ENCODE measurements around the gene NDRG2.

The NDRG2 gene

DNA sequence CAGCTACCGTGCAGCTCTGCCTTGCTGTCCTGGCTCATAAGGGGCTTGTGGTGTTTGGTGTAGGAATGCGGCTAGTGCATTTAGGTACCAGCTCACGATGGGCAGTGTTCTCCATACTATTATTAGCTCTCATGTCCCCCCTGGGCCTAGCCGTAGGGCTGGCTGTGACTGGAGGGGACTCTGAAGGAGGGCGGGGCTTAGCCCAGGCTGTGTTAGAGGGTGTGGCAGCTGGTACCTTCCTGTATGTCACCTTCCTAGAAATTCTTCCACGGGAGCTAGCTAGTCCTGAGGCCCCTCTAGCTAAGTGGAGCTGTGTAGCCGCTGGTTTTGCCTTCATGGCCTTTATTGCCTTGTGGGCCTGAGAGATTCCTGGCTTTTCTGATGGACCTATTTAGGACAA is 23.6 kb downstream of the NDRG2 start:
- TF ChIP-seq CTCF (IDR thresholded peaks at IDR 0.05; ENCODE audit: borderline replicate concordance, insufficient read depth, low read depth, low read length) = no peak

GRCh38 chr14:20999591-20999990 is 25.3 kb downstream of the NDRG2 start:
- no peak for TF ChIP-seq CTCF (IDR thresholded peaks at IDR 0.05; ENCODE audit: borderline replicate concordance, insufficient read depth, low read depth, low read length)
- no peak overlapping the region for H3K4me3 ChIP-seq (ENCODE audit: low read depth, low read length)

More for the DNA sequence above, 23.6 kb downstream of the NDRG2 start:
- no peak overlapping the region for H3K4me3 ChIP-seq (ENCODE audit: low read depth, low read length)

DNA sequence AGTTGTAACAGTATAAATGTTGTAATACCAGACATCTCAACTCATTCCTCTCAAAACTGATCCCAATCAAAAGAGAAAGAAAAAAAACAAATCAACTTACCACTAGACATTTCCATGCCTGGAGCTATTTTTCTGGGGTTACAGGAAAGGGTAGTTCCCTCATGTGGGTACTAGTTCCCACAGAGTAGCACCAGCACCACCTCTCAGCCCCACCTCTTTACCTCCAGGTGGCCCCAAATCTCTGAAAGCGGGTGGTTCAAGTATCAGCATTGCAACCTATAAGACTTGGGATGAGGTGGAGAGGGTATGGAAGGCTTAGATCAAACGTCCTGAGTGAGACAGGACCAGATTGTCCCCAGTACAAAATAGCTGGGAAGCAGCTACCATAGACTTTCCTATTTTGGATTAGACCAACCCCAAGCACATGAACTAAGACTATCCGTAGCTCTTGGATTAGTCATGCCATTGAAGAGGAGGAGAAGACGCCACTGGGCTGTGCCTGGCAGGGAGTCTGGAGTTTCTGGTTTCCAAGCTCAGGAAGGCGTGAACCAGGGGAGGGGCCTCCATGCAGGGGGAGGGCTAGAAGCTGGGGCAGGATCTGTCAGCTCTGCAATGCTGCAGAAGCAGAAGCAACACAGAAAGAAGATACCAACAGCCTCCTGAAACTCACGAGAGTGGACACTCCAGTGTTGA is 26.0 kb downstream of the NDRG2 start, which contains the start of gene SLC39A2:
Gene SLC39A2, plus strand, starts transcription at position 620 of the 693 bp plus-strand sequence. CDS start 154 bp downstream, outside the sequence.
- no peak for TF ChIP-seq CTCF (IDR thresholded peaks at IDR 0.05; ENCODE audit: borderline replicate concordance, insufficient read depth, low read depth, low read length)
- no peak within 1 kb of the TSS for H3K4me3 ChIP-seq (ENCODE audit: low read depth, low read length)

DNA sequence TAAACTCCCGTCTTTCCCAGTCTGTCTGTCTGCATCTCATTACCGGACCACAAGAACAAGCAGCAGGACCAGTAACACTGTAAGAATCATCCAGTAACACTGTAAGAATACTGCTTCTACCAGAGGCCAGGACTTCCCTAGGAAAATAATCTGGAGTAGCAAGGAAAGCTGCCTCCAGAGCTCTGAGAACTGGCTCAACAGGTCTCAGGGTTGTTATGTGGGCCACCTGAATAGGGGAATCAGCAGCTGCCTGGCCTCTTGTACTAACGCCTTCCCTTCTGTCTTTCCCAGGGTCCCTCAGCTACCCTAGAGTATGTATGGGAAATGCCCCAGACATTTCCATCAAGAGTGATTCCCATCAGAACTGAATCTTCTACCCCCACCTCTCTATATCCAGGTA is 26.7 kb downstream of the NDRG2 start:
- no peak overlapping the region for H3K4me3 ChIP-seq (ENCODE audit: low read depth, low read length)
- TF ChIP-seq CTCF (IDR thresholded peaks at IDR 0.05; ENCODE audit: borderline replicate concordance, insufficient read depth, low read depth, low read length) = no peak

DNA sequence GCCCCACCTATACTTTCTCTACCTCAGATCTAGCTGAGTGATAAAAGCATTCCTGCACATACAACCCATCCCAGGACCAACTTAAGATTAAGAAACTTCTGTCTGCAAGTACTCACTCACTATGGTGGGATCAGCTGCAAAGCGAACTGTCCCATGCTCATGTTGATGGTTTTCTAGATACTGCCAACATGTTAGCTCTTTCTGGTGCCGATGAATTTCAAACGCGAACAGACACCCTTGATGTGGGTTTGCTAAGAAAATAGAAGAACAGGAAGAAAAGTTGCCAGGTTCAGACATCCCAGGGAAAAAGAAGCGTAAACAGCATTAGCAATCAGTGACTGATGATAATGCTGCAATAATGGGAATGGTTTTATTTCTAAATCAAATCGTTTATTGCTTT is 27.3 kb downstream of the NDRG2 start:
- TF ChIP-seq CTCF (IDR thresholded peaks at IDR 0.05; ENCODE audit: borderline replicate concordance, insufficient read depth, low read depth, low read length) = no peak
- H3K4me3 ChIP-seq (ENCODE audit: low read depth, low read length) = no peak overlapping the region

- no peak for TF ChIP-seq CTCF (IDR thresholded peaks at IDR 0.05; ENCODE audit: borderline replicate concordance, insufficient read depth, low read depth, low read length)
- no peak overlapping the region for H3K4me3 ChIP-seq (ENCODE audit: low read depth, low read length)
Observed at GRCh38 chr14:20997115-20997514, 27.7 kb downstream of the NDRG2 start.

DNA sequence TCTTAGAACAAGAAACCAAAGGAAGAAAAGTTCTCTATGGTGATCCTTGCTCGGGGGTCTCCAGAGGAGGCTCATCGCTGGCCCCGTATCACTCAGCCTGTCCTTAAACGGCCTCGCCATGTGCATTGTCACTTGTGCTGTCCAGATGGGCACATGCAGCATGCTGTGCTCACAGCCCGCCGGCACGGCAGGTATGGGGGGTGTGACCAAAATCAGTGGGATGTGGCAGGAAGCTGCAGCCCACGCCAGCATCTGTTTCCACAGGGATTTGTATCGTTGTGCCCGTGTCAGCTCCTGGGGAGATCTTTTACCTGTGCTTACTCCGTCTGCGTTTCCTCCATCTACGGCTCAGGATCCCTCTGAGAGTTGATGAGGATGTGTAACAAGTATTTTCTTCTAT is 28.3 kb downstream of the NDRG2 start:
- no peak overlapping the region for H3K4me3 ChIP-seq (ENCODE audit: low read depth, low read length)
- TF ChIP-seq CTCF (IDR thresholded peaks at IDR 0.05; ENCODE audit: borderline replicate concordance, insufficient read depth, low read depth, low read length) = no peak
